Right kidney (tissue), 1 donor: ENCODE measurements around the gene SELENOK.
A peak's percentile ranks its signal among the peaks of the same experiment; 100 is the strongest.

Experiments
- DNase-seq: peaks from one replicate; pipeline ENCODE4 v3.0.0-alpha.2; 2016

SELENOK gene

DNA sequence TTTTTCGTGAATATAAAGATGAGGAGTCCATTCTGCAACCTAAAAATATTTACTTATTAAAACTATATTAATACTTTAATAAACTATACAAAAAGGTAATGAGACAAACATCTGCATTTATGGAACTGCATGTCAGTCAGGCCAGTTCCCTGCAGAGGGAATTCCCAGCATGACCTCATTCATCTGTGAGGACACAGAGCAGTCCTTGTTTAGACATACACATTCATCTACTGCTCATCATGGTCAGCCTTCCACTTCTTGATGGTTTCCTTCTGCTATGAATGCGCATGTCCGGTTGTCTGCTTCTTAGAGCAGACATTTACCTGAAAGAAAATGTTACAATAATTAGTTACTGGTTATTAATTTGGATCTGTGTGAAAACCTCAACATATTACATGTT lies 6.4 kb downstream of the SELENOK start:
- DNase-seq, result no peak

- DNase-seq, result no peak
These were observed 7.0 kb downstream of the SELENOK start for GRCh38 chr3:53884623-53885022.

GRCh38 chr3:53883008-53883407 lies 8.7 kb downstream of the SELENOK start:
- DNase-seq, result no peak

GRCh38 chr3:53881691-53882593 lies 9.7 kb downstream of the SELENOK start, which contains the start of gene ACTR8:
Gene ACTR8 (minus strand): TSS chr3:53882152. CDS start chr3:53882101, 51 bp downstream.
- DNase-seq, result peak; percentile 99

- DNase-seq, result no peak
These were observed 11.0 kb downstream of the SELENOK start for GRCh38 chr3:53880396-53881345.

DNA sequence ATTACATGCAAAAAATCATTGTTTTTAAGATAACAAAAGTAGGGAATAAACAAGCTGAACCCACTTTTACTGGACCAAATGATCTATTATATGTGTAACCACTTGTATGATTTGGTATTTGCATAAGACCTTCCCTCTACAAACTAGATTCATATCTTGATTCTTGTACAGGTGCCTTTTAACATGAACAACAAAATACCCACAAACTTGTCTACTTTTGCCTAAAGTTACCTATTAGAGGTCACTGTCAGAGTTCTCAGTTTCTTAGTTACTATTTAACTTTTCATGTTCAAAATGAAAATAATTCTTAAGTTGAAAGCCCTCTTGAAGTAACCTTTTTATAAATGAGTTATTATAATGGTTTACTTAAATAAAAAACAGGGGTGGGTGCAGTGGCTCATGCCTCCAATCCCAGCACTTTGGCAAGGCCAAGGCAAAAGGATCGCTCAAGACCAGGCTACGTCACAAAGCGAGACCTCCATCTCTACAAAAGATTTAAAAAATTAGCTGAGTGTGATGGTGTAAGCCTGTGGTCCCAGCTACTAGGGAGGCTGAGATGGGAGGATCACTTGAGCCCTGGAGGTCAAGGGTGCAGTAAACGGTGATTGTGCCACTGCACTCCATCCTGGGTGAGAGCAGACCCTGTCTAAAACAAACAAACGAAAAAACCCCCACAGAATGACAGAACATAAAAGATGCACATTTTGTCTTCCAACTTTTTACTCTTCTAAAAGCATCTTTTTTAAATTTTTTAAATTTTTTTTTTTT lies 25.7 kb downstream of the SELENOK start:
- DNase-seq, result no peak

DNA sequence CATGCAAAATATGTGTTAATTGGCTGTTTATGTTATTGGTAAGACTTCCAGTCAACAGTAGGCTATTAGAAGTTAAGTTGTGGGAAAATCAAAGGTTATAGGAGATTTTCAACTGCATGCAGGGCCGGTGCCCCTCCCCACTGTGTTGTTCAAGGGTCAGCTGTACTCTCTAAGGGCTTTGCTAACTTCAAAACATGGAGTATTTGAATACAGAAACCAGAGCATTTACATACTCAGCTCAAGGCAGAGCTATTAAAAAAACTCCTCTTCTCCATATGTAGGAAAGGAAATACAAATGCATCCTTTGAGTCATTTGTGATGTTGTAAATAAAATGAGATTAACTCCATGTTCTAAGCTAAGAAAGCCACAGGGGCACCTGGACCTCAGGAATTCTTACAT lies 28.5 kb downstream of the SELENOK start:
- no peak for DNase-seq

- DNase-seq, result no peak
These were observed 29.4 kb downstream of the SELENOK start for GRCh38 chr3:53862241-53862640.

DNA sequence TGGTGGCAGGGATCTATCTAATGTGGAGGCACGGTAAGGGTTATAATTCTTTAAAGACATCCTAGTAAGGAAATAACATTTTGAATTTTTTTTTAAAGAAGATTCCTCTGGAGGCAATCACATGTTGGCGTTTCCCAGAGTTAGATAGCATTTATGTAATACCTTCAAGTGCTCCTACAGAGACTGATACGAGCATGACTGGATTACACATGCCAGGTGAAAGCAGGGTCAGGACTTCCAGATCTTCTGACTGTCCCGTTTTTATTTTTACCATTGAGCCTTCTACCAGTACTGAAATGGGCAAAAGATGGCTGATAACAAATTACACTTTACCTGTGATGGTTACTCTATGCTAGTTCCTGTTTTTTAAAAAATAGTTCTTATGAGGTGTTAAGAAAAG lies 31.5 kb downstream of the SELENOK start:
- no peak for DNase-seq

GRCh38 chr3:53859178-53859577 lies 32.5 kb downstream of the SELENOK start:
- no peak for DNase-seq

DNA sequence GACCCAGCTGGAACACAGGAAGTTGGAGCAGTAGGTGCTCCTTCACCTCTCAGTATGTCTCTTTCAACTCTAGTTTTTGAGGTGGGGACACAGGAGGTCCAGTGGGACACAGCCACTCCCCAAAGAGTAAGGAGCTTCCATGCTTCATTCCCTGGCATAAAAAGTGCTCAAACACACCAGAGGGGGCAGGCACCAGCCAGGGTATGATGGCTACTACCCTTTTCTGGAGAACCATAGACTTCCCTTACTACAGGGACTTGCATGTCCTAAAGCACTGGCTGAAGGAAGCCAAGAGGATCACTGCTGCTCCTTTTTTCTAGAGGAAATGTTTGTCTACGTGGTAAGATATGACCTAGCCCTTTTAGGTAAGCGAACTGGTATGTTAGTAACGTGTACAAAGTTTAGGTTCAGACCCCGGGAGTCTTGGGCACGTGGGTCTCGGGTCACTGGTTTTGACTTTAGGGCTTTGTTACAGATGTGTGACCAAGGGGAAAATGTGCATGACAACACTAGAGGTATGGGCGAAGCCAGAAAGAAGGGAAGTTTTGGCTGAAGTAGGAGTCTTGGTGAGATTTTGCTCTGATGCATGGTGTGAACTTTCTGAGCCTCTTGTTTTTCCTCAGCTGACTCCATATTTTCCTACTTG lies 33.4 kb downstream of the SELENOK start:
- DNase-seq, result no peak

DNA sequence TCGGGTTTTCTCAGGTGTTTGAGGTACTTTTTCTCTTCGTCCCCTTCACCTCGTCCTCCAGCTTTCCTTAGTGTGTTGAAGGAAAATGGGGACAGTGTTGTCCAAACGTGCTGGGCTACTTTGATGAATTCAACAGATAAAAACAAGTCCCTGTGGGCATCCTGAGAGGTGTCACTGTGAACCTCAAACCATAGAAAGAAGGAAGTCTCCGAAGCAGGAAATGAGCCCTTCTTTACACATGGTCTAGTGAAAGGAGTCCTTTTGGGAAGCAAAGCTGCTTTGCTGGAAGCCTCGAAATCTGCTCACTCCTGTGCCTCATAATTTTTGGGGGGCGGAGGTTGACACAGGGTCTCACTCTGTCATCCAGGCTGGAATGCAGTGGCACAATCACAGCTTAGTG lies 34.7 kb downstream of the SELENOK start:
- DNase-seq, result no peak

DNA sequence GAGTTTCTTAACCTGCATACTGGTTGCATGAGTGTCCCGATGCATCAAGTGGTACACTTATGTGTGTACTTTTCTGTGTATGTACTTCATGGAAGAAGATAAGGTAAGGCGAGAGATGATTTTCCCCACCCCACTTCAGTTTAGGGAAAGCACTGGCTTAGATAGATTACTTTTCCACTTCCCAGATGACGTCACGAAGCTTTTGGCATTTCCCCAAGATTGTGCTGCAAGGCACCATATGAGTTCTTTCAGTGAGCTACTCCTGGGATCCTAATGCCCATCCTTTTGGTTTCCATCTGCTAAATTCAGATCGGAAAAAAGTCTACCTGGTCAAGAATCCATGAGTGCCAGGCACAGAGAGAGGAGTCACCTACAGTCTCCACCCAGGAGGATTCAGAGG lies 40.8 kb downstream of the SELENOK start:
- no peak for DNase-seq

GRCh38 chr3:53849916-53850315 lies 41.7 kb downstream of the SELENOK start:
- no peak for DNase-seq

DNA sequence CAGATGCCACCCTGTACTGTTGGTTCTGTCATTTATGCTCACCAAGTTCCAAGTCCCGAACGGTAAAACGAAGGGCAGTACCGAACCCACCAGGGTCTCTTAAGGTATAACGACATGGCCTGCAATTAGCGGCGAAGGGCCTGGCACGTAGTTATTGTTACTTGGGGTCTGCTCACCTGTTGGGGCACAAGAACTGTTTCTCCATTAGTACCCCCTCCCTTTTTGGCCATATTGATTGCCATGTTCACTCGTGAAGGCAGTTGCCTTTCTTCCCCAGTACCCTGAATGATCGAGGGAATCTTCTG lies 44.9 kb downstream of the SELENOK start:
- no peak for DNase-seq

DNA sequence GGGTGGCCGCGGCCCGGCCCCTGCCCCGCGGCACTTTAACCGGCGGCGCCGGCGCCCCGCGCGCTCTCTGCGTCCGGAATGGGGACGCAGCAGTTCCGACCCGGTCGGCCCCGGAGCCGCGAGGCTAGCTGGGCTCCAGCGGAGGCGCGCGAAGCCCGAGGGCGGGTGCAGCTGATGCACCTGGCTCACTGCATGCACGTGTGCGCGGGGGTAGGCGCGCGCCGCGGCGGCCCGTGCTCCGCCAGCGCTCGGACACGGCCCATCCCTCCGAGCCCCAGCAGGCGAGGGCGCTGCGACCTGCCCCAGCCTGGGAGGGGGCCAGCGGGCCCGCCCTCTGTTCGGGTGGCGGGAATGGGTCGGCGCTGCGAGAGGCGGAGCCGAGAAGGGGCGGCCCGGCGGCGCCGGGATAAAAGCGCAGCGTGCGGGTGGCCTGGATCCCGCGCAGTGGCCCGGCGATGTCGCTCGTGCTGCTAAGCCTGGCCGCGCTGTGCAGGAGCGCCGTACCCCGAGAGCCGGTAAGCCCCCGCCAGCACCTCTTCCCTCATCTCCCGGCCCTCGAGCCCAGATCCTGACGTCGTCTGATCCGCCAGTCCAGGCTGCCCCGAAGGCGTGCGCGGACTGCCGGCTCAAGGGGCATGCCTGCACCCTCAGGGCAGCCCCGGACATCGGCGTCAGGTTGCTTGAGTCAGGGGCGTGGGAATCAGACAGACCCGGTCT lies 45.4 kb downstream of the SELENOK start, which contains the start of the genes CHDH and IL17RB:
Gene CHDH, minus strand, starts transcription at position 286 of the 717 bp plus-strand sequence. CDS start 22,411 bp downstream, outside the sequence.
Gene IL17RB, plus strand, starts transcription at position 435 of the 717 bp plus-strand sequence. Its CDS starts 21 bp downstream, at position 456.
- peak; percentile 86 for DNase-seq

- peak; percentile 83 for DNase-seq
These were observed 45.9 kb downstream of the SELENOK start for GRCh38 chr3:53845881-53846133.

- DNase-seq, result no peak
These were observed 46.4 kb downstream of the SELENOK start for GRCh38 chr3:53845103-53845880.

DNA sequence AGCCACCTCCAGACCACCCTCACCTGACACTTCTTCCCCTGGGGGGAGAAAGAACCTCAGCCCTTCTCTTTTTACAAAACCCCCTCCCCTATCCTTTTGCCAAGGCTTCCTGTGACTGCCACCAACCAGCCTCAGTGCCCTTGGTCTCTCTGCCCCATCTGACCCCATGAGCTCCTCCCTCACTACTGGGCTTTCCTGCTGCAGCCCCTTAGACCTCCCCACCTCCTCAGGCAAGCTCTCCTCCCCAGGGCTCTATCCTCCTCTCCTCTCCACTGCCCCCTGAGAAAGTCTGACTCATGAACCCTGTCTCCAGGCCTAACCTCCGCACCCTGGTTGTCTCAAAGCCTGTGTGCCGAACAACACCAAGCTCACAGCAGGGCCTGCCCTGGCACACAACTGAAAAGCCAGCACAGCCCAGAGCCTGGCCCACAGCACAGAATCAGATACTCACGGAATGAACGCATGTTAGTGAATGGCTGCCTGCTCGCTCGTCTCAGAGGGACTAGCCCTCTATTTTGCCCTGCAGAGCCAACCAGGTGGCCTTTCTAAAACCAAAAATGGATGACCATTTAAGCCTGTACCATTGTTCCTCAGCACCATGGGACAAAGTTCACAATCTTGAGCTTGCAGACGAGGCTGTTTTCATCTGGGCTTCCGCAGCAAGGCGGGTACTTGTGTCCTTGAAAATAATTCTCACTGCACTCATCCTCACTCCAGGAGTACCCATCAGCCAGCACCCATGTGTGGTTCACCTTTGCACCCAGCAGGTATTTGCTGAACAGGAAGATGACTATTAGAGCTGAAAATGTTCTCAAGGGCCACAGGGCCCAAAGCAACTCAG lies 47.2 kb downstream of the SELENOK start:
- peak; percentile 25 for DNase-seq
